Liver (tissue), 3 donors: Measurements from ENCODE around the gene STK33.

Experiments
- EGR1 ChIP-seq, 2 donors: IDR thresholded peaks; 2 replicates each; pipeline ENCODE4 v1.6.1; 2016 to 2018; ENCODE audit warnings: antibody characterized with exemption in 2 of 2, low read depth in 2 of 2
- FOXA1 ChIP-seq: IDR thresholded peaks from 2 replicates; pipeline ENCODE4 v1.6.1; 2016; ENCODE audit warnings: antibody characterized with exemption
- GABPA ChIP-seq, 2 donors: IDR thresholded peaks in 1 of 2; conservative IDR thresholded peaks in 1 of 2; 2 replicates each; pipeline ENCODE4 v1.6.1; 2016; ENCODE audit warnings: antibody characterized with exemption in 2 of 2, mild to moderate bottlenecking in 1 of 2, moderate library complexity in 1 of 2
- JUND ChIP-seq, 2 donors: IDR thresholded peaks; 2 replicates each; pipeline ENCODE4 v1.6.1; 2016; ENCODE audit warnings: antibody characterized with exemption in 2 of 2
- RAD21 ChIP-seq, 2 donors: IDR thresholded peaks; 2 replicates each; pipeline ENCODE4 v1.6.1; 2016; ENCODE audit warnings: antibody characterized with exemption in 2 of 2, mild to moderate bottlenecking in 2 of 2
- YY1 ChIP-seq: IDR thresholded peaks from 2 replicates; pipeline ENCODE4 v1.6.1; 2016; ENCODE audit warnings: antibody characterized with exemption, mild to moderate bottlenecking
- TF ChIP-seq, protein P1 (sequence below): fragments of 150-350 bp; IDR thresholded peaks from 2 replicates; pipeline ENCODE4 v1.5.1; 2017; ENCODE audit warnings: improper control_type of control experiment, low read depth, low read length; ENCODE audit not compliant: missing input control
- TF ChIP-seq, protein P2 (sequence below): IDR thresholded peaks from 2 replicates; pipeline ENCODE4 v1.6.1; 2016; ENCODE audit warnings: antibody characterized with exemption
- TF ChIP-seq, protein P3 (sequence below): IDR thresholded peaks from 2 replicates; pipeline ENCODE4 v1.6.1; 2016; ENCODE audit warnings: antibody characterized with exemption
- TF ChIP-seq, protein P4 (sequence below): IDR thresholded peaks from 2 replicates; pipeline ENCODE4 v1.6.1; 2016; ENCODE audit warnings: antibody characterized with exemption
- TF ChIP-seq, protein P5 (sequence below): IDR thresholded peaks from 2 replicates; pipeline ENCODE4 v1.6.1; 2016; ENCODE audit warnings: antibody characterized with exemption, mild to moderate bottlenecking
- donor health status: healthy.
- donor health status: healthy.

DNA sequence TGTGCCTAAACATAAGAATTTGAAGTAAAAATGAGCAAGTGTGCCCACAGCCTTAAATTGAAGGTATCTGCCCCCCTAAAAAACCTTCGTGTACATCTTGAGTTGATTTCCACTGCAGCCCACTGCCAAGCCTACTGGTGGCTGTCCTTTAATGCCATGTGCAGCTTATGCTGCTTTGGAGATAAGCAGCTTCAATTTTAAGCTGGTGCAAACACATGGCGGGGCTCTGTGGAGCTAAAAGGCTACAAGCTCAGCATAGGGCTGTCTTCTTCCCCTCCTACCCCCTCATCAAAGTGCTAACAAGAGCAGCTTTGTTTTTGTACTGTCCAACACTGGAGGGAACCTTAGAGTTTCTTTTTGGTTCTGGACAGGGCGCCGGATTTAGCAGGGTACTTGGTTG, 201.9 kb downstream of the STK33 start:
- TF ChIP-seq, protein P1, sequence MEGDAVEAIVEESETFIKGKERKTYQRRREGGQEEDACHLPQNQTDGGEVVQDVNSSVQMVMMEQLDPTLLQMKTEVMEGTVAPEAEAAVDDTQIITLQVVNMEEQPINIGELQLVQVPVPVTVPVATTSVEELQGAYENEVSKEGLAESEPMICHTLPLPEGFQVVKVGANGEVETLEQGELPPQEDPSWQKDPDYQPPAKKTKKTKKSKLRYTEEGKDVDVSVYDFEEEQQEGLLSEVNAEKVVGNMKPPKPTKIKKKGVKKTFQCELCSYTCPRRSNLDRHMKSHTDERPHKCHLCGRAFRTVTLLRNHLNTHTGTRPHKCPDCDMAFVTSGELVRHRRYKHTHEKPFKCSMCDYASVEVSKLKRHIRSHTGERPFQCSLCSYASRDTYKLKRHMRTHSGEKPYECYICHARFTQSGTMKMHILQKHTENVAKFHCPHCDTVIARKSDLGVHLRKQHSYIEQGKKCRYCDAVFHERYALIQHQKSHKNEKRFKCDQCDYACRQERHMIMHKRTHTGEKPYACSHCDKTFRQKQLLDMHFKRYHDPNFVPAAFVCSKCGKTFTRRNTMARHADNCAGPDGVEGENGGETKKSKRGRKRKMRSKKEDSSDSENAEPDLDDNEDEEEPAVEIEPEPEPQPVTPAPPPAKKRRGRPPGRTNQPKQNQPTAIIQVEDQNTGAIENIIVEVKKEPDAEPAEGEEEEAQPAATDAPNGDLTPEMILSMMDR = no peak
- TF ChIP-seq, protein P2, sequence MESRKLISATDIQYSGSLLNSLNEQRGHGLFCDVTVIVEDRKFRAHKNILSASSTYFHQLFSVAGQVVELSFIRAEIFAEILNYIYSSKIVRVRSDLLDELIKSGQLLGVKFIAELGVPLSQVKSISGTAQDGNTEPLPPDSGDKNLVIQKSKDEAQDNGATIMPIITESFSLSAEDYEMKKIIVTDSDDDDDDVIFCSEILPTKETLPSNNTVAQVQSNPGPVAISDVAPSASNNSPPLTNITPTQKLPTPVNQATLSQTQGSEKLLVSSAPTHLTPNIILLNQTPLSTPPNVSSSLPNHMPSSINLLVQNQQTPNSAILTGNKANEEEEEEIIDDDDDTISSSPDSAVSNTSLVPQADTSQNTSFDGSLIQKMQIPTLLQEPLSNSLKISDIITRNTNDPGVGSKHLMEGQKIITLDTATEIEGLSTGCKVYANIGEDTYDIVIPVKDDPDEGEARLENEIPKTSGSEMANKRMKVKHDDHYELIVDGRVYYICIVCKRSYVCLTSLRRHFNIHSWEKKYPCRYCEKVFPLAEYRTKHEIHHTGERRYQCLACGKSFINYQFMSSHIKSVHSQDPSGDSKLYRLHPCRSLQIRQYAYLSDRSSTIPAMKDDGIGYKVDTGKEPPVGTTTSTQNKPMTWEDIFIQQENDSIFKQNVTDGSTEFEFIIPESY = no peak
- TF ChIP-seq, protein P3, sequence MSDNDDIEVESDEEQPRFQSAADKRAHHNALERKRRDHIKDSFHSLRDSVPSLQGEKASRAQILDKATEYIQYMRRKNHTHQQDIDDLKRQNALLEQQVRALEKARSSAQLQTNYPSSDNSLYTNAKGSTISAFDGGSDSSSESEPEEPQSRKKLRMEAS = no peak
- TF ChIP-seq EGR1 (IDR thresholded peaks at IDR 0.05; ENCODE audit: low read depth in 2 of 2) (no peak), GABPA (IDR thresholded peaks at IDR 0.05 in 1 of 2, conservative IDR thresholded peaks at IDR 0.05 in 1 of 2) (no peak), JUND (IDR thresholded peaks at IDR 0.05) (no peak), FOXA1 (no peak), RAD21 (IDR thresholded peaks at IDR 0.05) (no peak), YY1 (no peak)
- TF ChIP-seq, protein P4, sequence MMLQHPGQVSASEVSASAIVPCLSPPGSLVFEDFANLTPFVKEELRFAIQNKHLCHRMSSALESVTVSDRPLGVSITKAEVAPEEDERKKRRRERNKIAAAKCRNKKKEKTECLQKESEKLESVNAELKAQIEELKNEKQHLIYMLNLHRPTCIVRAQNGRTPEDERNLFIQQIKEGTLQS = no peak
- TF ChIP-seq, protein P5, sequence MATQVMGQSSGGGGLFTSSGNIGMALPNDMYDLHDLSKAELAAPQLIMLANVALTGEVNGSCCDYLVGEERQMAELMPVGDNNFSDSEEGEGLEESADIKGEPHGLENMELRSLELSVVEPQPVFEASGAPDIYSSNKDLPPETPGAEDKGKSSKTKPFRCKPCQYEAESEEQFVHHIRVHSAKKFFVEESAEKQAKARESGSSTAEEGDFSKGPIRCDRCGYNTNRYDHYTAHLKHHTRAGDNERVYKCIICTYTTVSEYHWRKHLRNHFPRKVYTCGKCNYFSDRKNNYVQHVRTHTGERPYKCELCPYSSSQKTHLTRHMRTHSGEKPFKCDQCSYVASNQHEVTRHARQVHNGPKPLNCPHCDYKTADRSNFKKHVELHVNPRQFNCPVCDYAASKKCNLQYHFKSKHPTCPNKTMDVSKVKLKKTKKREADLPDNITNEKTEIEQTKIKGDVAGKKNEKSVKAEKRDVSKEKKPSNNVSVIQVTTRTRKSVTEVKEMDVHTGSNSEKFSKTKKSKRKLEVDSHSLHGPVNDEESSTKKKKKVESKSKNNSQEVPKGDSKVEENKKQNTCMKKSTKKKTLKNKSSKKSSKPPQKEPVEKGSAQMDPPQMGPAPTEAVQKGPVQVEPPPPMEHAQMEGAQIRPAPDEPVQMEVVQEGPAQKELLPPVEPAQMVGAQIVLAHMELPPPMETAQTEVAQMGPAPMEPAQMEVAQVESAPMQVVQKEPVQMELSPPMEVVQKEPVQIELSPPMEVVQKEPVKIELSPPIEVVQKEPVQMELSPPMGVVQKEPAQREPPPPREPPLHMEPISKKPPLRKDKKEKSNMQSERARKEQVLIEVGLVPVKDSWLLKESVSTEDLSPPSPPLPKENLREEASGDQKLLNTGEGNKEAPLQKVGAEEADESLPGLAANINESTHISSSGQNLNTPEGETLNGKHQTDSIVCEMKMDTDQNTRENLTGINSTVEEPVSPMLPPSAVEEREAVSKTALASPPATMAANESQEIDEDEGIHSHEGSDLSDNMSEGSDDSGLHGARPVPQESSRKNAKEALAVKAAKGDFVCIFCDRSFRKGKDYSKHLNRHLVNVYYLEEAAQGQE = no peak
